WTC11 (cell line): Measurements from ENCODE around the gene ARHGAP32.

ENCODE experiments used
- FOXP4 ChIP-seq: sonication (generic); formaldehyde crosslinking; IDR thresholded peaks from 2 replicates; pipeline ENCODE4 v1.8.0; 2022; ENCODE audit warnings: mild to moderate bottlenecking, missing genetic modification reagents
- SP1 ChIP-seq: sonication (generic); formaldehyde crosslinking; conservative IDR thresholded peaks from 2 replicates; pipeline ENCODE4 v1.8.1; 2022; ENCODE audit warnings: missing genetic modification reagents
- TF ChIP-seq, protein P1 (sequence below): fragments of 200-600 bp; IDR thresholded peaks from 2 replicates; pipeline ENCODE4 v1.8.0; 2022; ENCODE audit warnings: antibody characterized with exemption

- TF ChIP-seq, protein P1, sequence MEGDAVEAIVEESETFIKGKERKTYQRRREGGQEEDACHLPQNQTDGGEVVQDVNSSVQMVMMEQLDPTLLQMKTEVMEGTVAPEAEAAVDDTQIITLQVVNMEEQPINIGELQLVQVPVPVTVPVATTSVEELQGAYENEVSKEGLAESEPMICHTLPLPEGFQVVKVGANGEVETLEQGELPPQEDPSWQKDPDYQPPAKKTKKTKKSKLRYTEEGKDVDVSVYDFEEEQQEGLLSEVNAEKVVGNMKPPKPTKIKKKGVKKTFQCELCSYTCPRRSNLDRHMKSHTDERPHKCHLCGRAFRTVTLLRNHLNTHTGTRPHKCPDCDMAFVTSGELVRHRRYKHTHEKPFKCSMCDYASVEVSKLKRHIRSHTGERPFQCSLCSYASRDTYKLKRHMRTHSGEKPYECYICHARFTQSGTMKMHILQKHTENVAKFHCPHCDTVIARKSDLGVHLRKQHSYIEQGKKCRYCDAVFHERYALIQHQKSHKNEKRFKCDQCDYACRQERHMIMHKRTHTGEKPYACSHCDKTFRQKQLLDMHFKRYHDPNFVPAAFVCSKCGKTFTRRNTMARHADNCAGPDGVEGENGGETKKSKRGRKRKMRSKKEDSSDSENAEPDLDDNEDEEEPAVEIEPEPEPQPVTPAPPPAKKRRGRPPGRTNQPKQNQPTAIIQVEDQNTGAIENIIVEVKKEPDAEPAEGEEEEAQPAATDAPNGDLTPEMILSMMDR, result no peak
- TF ChIP-seq FOXP4 (CRISPR knock-in tag) (no peak), SP1 (CRISPR knock-in tag) (no peak)
Observed at GRCh38 chr11:129045150-129045549, 147.0 kb downstream of the ARHGAP32 start.
